GM23338 (cell line): Measurements from ENCODE around the gene HLA-DOA. TPM values are rescaled to one million over a fixed set of nuclear protein-coding genes. Genes with fewer than 3 reads are reported as not detected.

Experiments used
- ATAC-seq: fragments of 200-7000 bp; cut with Tn5 transposase; 3 replicates; pipeline ENCODE4 v1.9.1; 2020
- DNase-seq: peaks from one replicate; pipeline ENCODE4 v3.0.0-alpha.2; 2015; ENCODE audit warnings: low spot score
- H2AFZ ChIP-seq: fragments of 200-600 bp; sonication (generic); 2 replicates; pipeline ENCODE4 v1.8.0; 2016; ENCODE audit warnings: antibody characterized with exemption, mild to moderate bottlenecking, moderate library complexity
- H3F3A ChIP-seq: fragments of 200-600 bp; sonication (generic); replicated peaks from 2 replicates; pipeline ENCODE4 v1.8.0; 2017; ENCODE audit warnings: antibody characterized with exemption, mixed run types, low read depth
- H3K27ac ChIP-seq: fragments of 200-600 bp; sonication (generic); 2 replicates; pipeline ENCODE4 v1.6.1; 2016; ENCODE audit warnings: low read depth
- H3K27me3 ChIP-seq: fragments of 200-600 bp; sonication (generic); 2 replicates; pipeline ENCODE4 v1.8.0; 2016; ENCODE audit warnings: mild to moderate bottlenecking, mixed run types, moderate library complexity; ENCODE audit not compliant: insufficient read depth
- H3K36me3 ChIP-seq: fragments of 200-600 bp; sonication (generic); 2 replicates; pipeline ENCODE4 v1.8.0; 2016; ENCODE audit warnings: mild to moderate bottlenecking; ENCODE audit not compliant: insufficient read depth
- H3K4me1 ChIP-seq: fragments of 200-600 bp; sonication (generic); 2 replicates; pipeline ENCODE4 v1.8.0; 2016; ENCODE audit warnings: mild to moderate bottlenecking, moderate library complexity; ENCODE audit not compliant: insufficient read depth
- H3K4me2 ChIP-seq: fragments of 200-600 bp; sonication (generic); 2 replicates; pipeline ENCODE4 v1.7.1; 2017; ENCODE audit warnings: mixed run types
- H3K4me3 ChIP-seq: fragments of 200-600 bp; sonication (generic); 2 replicates; pipeline ENCODE4 v1.6.1; 2016; ENCODE audit warnings: mixed run types
- H3K79me2 ChIP-seq: fragments of 200-600 bp; sonication (generic); replicated peaks from 2 replicates; pipeline ENCODE4 v1.8.0; 2017; ENCODE audit warnings: mild to moderate bottlenecking; ENCODE audit not compliant: insufficient read depth
- H3K9me2 ChIP-seq: fragments of 200-600 bp; sonication (generic); 2 replicates; pipeline ENCODE4 v1.8.0; 2017; ENCODE audit not compliant: insufficient read depth
- H4K20me1 ChIP-seq: fragments of 200-600 bp; sonication (generic); replicated peaks from 2 replicates; pipeline ENCODE4 v1.8.0; 2017; ENCODE audit warnings: mild to moderate bottlenecking; ENCODE audit not compliant: insufficient read depth
- H3K27ac Mint-ChIP-seq: 2 replicates; pipeline ENCODE4 v1.8.0; 2020; ENCODE audit warnings: inconsistent platforms, mild to moderate bottlenecking, moderate library complexity, mixed read lengths
- H3K27me3 Mint-ChIP-seq: 3 replicates; pipeline ENCODE4 v1.8.0; 2022; ENCODE audit warnings: low read depth, mild to moderate bottlenecking, moderate library complexity, mixed read lengths, inconsistent platforms; ENCODE audit not compliant: insufficient read depth, poor library complexity
- H3K36me3 Mint-ChIP-seq: 3 replicates; pipeline ENCODE4 v1.8.0; 2021; ENCODE audit warnings: low read depth, mild to moderate bottlenecking, inconsistent platforms, moderate library complexity, mixed read lengths
- H3K4me1 Mint-ChIP-seq: 3 replicates; pipeline ENCODE4 v1.8.0; 2020; ENCODE audit warnings: mild to moderate bottlenecking, inconsistent platforms, mixed read lengths
- H3K4me3 Mint-ChIP-seq: 3 replicates; pipeline ENCODE4 v1.8.0; 2021; ENCODE audit warnings: moderate library complexity, mild to moderate bottlenecking, inconsistent platforms, mixed read lengths
- H3K9me3 Mint-ChIP-seq: 3 replicates; pipeline ENCODE4 v1.8.0; 2020; ENCODE audit warnings: moderate library complexity, mild to moderate bottlenecking, inconsistent platforms, mixed read lengths
- CREB1 ChIP-seq: fragments of 250-450 bp; sonication (Bioruptor Pico); IDR thresholded peaks from 2 replicates; pipeline ENCODE4 v1.5.0; 2020; ENCODE audit warnings: low read depth, mild to moderate bottlenecking, moderate library complexity
- EZH2 ChIP-seq: fragments of 200-600 bp; sonication (generic); IDR thresholded peaks from one replicate; pipeline ENCODE4 v1.8.0; 2017; ENCODE audit warnings: antibody characterized with exemption, mild to moderate bottlenecking, low read depth; ENCODE audit not compliant: unreplicated experiment
- POLR2AphosphoS5 ChIP-seq: IDR thresholded peaks from 2 replicates; pipeline ENCODE4 v1.6.1; 2016; ENCODE audit warnings: antibody characterized with exemption, low read depth
- ZNF114 ChIP-seq: fragments of 250-450 bp; sonication (Bioruptor Pico); IDR thresholded peaks from 2 replicates; pipeline ENCODE4 v1.5.0; 2020; ENCODE audit warnings: mild to moderate bottlenecking, moderate library complexity
- ZNF462 ChIP-seq: fragments of 250-450 bp; sonication (Bioruptor Pico); IDR thresholded peaks from 2 replicates; pipeline ENCODE4 v1.5.0; 2020; ENCODE audit warnings: mild to moderate bottlenecking, moderate library complexity
- polyA plus RNA-seq: library from polyadenylated mRNA; unstranded; fragments of >200 nt; fragmentation: Nextera tagmentation; extraction: Ambion mirVana; gene quantifications from 2 replicates; pipeline ENCODE4 v1.2.1, GENCODE V29; 2016
- total RNA-seq: library from RNA; depleted of rRNA; stranded (reverse); fragments of >200 nt; shearing (Covaris generic); gene quantifications from 2 replicates; pipeline ENCODE4 v1.2.3, GENCODE V29; 2014
- TF ChIP-seq, protein P1 (sequence below), 2 experiments: fragments of 200-600 bp in 1 of 2; sonication (generic) in 1 of 2; conservative IDR thresholded peaks; 2 replicates each; pipeline versions ENCODE4 v1.5.1 to v1.6.1; 2016 to 2017; ENCODE audit warnings: antibody characterized with exemption in 2 of 2, low read depth in 2 of 2, mild to moderate bottlenecking in 2 of 2, moderate library complexity in 1 of 2
- TF ChIP-seq, protein P2 (sequence below): IDR thresholded peaks from 2 replicates; pipeline ENCODE4 v1.6.1; 2016; ENCODE audit warnings: antibody characterized with exemption

HLA-DOA gene
- total and polyA plus RNA-seq, 2 experiments from 2014 or later = 4.8 to 30.5 TPM

GRCh38 chr6:32993363-32993973 lies 15.9 kb downstream of the HLA-DOA start:
- Histone ChIP-seq H3K27me3 (no peaks in the 10 kb centered on the region), H4K20me1 (no peaks in the 10 kb centered on the region; the same call in 1 of the 2 replicates), H3K79me2 (no peaks in the 10 kb centered on the region), H3K4me3 (no peak overlapping the region), H3K9me2 (no peaks in the 10 kb centered on the region), H3K36me3 (no peaks in the 10 kb centered on the region), H3K4me1 (no peaks in the 10 kb centered on the region), H3K27ac (no peak overlapping the region), H3F3A (no peaks in the 10 kb centered on the region), H2AFZ (no peak overlapping the region), H3K4me2 (no peak overlapping the region)
- H3K27me3 Mint-ChIP-seq = no peaks in the 10 kb centered on the region
- no peaks in the 10 kb centered on the region for H3K36me3 Mint-ChIP-seq
- DNase-seq (no peak), ATAC-seq (no peak)
- H3K27ac Mint-ChIP-seq = no peak overlapping the region
- no peak for TF ChIP-seq POLR2AphosphoS5
- TF ChIP-seq, protein P1, sequence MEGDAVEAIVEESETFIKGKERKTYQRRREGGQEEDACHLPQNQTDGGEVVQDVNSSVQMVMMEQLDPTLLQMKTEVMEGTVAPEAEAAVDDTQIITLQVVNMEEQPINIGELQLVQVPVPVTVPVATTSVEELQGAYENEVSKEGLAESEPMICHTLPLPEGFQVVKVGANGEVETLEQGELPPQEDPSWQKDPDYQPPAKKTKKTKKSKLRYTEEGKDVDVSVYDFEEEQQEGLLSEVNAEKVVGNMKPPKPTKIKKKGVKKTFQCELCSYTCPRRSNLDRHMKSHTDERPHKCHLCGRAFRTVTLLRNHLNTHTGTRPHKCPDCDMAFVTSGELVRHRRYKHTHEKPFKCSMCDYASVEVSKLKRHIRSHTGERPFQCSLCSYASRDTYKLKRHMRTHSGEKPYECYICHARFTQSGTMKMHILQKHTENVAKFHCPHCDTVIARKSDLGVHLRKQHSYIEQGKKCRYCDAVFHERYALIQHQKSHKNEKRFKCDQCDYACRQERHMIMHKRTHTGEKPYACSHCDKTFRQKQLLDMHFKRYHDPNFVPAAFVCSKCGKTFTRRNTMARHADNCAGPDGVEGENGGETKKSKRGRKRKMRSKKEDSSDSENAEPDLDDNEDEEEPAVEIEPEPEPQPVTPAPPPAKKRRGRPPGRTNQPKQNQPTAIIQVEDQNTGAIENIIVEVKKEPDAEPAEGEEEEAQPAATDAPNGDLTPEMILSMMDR (conservative IDR thresholded peaks at IDR 0.05; ENCODE audit: low read depth in 2 of 2) = no peak
- no peak overlapping the region for H3K4me3 Mint-ChIP-seq
- no peaks in the 10 kb centered on the region for H3K9me3 Mint-ChIP-seq
- no peaks in the 10 kb centered on the region for H3K4me1 Mint-ChIP-seq

- H3F3A ChIP-seq = no peaks in the 10 kb centered on the region
- H3K27me3 ChIP-seq = no peaks in the 10 kb centered on the region
- DNase-seq (no peak), ATAC-seq (no peak)
- H2AFZ ChIP-seq = no peak overlapping the region
- peaks cover 4% of the 10 kb centered on the region; the same call in 1 of the 2 replicates for H3K4me1 ChIP-seq
- no peak overlapping the region for H3K27ac Mint-ChIP-seq
- no peaks in the 10 kb centered on the region for H3K79me2 ChIP-seq
- H3K27me3 Mint-ChIP-seq = peaks cover 4% of the 10 kb centered on the region
- no peak for TF ChIP-seq CREB1 (CRISPR knock-in tag)
- TF ChIP-seq ZNF462 (CRISPR knock-in tag) = no peak
- TF ChIP-seq, protein P1 (conservative IDR thresholded peaks at IDR 0.05; ENCODE audit: low read depth in 2 of 2) = no peak
- TF ChIP-seq, protein P2, sequence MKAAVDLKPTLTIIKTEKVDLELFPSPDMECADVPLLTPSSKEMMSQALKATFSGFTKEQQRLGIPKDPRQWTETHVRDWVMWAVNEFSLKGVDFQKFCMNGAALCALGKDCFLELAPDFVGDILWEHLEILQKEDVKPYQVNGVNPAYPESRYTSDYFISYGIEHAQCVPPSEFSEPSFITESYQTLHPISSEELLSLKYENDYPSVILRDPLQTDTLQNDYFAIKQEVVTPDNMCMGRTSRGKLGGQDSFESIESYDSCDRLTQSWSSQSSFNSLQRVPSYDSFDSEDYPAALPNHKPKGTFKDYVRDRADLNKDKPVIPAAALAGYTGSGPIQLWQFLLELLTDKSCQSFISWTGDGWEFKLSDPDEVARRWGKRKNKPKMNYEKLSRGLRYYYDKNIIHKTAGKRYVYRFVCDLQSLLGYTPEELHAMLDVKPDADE = no peak
- no peak for TF ChIP-seq EZH2
- no peak for TF ChIP-seq ZNF114 (CRISPR knock-in tag)
- no peak overlapping the region for H3K4me3 ChIP-seq
- no peaks in the 10 kb centered on the region; the same call in 1 of the 2 replicates for H4K20me1 ChIP-seq
- H3K36me3 Mint-ChIP-seq = no peaks in the 10 kb centered on the region
- H3K9me3 Mint-ChIP-seq = no peaks in the 10 kb centered on the region
- no peak overlapping the region for H3K27ac ChIP-seq
- no peaks in the 10 kb centered on the region for H3K36me3 ChIP-seq
- no peak overlapping the region for H3K4me3 Mint-ChIP-seq
- no peak overlapping the region for H3K4me2 ChIP-seq
- H3K9me2 ChIP-seq = no peaks in the 10 kb centered on the region
- H3K4me1 Mint-ChIP-seq = peaks cover 7% of the 10 kb centered on the region
Observed at GRCh38 chr6:32991972-32992371, 17.4 kb downstream of the HLA-DOA start.
